Hepatocyte (in vitro differentiated cells): ENCODE results near the gene MAGEC1.

Experiments
- CTCF ChIP-seq: fragments of 200-600 bp; sonication (generic); IDR thresholded peaks from 2 replicates; pipeline ENCODE4 v1.5.1; 2016; ENCODE audit warnings: antibody characterized with exemption, mild to moderate bottlenecking; ENCODE audit not compliant: poor library complexity
- EZH2 ChIP-seq: fragments of 200-600 bp; sonication (generic); IDR thresholded peaks from 2 replicates; pipeline ENCODE4 v1.6.1; 2016; ENCODE audit warnings: antibody characterized with exemption, mild to moderate bottlenecking, borderline replicate concordance
- EZH2phosphoT487 ChIP-seq: fragments of 200-600 bp; sonication (generic); IDR thresholded peaks from one replicate; pipeline ENCODE4 v1.6.1; 2018; ENCODE audit warnings: antibody characterized with exemption, mild to moderate bottlenecking, low read depth, moderate library complexity; ENCODE audit not compliant: unreplicated experiment, severe bottlenecking

- TF ChIP-seq CTCF = no peak
- TF ChIP-seq EZH2 = no peak
- TF ChIP-seq EZH2phosphoT487 = no peak
Observed at GRCh38 chrX:141894733-141895132, 9.0 kb upstream of the MAGEC1 start.
